Psoas muscle (tissue), 8 donors: ENCODE data around the gene PIMREG. TPM values are rescaled to one million over a fixed set of nuclear protein-coding genes. Genes with fewer than 3 reads are reported as not detected.

Source experiments
- ATAC-seq, 4 donors: fragments of 200-7000 bp; cut with Tn5 transposase; one replicate each; pipeline ENCODE4 v1.9.1; 2020; ENCODE audit warnings: moderate library complexity in 3 of 4, mild to moderate bottlenecking in 2 of 4
- DNase-seq, 2 donors: peaks; one replicate each; pipeline ENCODE4 v3.0.0-alpha.2; 2020
- H3K27ac ChIP-seq: fragments of 200-600 bp; one replicate; pipeline ENCODE4 v1.8.0; 2022
- H3K27me3 ChIP-seq, 3 donors: fragments of 200-600 bp in 1 of 3; one replicate each; pipeline versions ENCODE4 v1.6.1 to v1.8.0; 2013 to 2022; ENCODE audit warnings: low read length in 2 of 3, mild to moderate bottlenecking in 2 of 3, moderate library complexity in 1 of 3; ENCODE audit not compliant: insufficient read depth in 3 of 3
- H3K36me3 ChIP-seq, 2 donors: fragments of 200-600 bp in 1 of 2; one replicate each; pipeline versions ENCODE4 v1.6.1 to v1.8.0; 2013 to 2022; ENCODE audit warnings: low read depth in 1 of 2, mild to moderate bottlenecking in 1 of 2, moderate library complexity in 1 of 2; ENCODE audit not compliant: insufficient read depth in 1 of 2
- H3K4me1 ChIP-seq: fragments of 200-600 bp; one replicate; pipeline ENCODE4 v1.8.0; 2022
- H3K4me3 ChIP-seq: fragments of 200-600 bp; one replicate; pipeline ENCODE4 v1.8.0; 2022; ENCODE audit warnings: mild to moderate bottlenecking
- H3K9me3 ChIP-seq: fragments of 200-600 bp; one replicate; pipeline ENCODE4 v1.8.0; 2022
- WGBS, 3 donors: extraction: QIAGEN DNeasy Blood & Tissue Kit; methylation state at CpG; one replicate each; pipeline versions ENCODE4 v1.1.6 to v1.1.7; 2013; 5-methylcytosine and 5-hydroxymethylcytosine counted together
- intact Hi-C, 2 donors: fragments of 100-400 bp; cut with DNase I; formaldehyde crosslinking; loops; one replicate each; pipeline versions ENCODE4 v1.11.0 to v1.14.2; 2022
- polyA plus RNA-seq, 3 donors: library from polyadenylated mRNA; stranded (reverse); fragments of 200-250 nt; gene quantifications; one replicate each; pipeline ENCODE4 v1.2.3, GENCODE V29; 2013
- total RNA-seq, 4 donors: library from RNA; stranded (reverse); fragmentation: NEBNext Ultra II Directional in 2 of 4; extraction: Animal tissue kit (Norgen Biotek cat#: 25700) in 2 of 4; gene quantifications; one replicate each; pipeline versions ENCODE4 v1.2.1 to v1.2.4, GENCODE V29; 2021 to 2023
- TF ChIP-seq, protein P1 (sequence below): fragments of 200-600 bp; IDR thresholded peaks from one replicate; pipeline ENCODE4 v1.8.0; 2022; ENCODE audit warnings: antibody characterized with exemption
- donor health status: healthy with polysubstance abuse.
- donor health status: DM: no; HTN: no; CAD: no; lungs with moderate emphysema.
- donor health status: Bipolar disorder and iron deficiency.
- donor health status: healthy.
- donor health status: DM: yes; HTN: yes; CAD: no.
- donor health status: DM: no; HTN: no; CAD: no.
- donor health status: DM: no; HTN: no; CAD: no.
- donor health status: DM: yes; HTN: yes; CAD: no.

Gene PIMREG
- total and polyA plus RNA-seq, 7 donors, result 0.18 to 0.38 (median 0.21) TPM; not detected in 4

GRCh38 chr17:6408735-6409134 is 35.5 kb upstream of the PIMREG start:
- peaks cover 0 to 24% (median 0%) of the 10 kb centered on the region in 3 donors for H3K27me3 ChIP-seq
- WGBS, 3 donors, result 26 to 31% (median 27%) methylated on average over 10 of the region's 10 CpGs
- intact Hi-C loops, result no loop called here

DNA sequence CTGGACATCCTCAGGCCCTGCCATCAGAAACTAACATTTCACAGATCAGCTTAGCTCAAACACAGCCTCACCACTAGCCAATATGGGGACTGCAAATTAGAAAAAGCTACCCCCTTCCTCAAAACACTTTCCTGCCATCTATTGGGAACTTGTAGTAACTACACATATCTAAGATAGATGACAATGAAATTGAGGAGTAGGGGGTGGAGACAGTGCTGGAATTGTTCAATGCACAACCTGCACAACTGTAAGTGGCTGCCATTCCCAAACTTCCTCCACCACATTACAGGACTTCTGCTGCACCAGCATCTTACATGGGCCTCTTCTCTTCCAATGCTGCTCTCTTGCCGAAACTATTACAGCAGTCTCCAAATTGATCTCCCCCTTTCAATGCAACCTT is 31.2 kb upstream of the PIMREG start:
- WGBS, 3 donors, result 96 to 100% (median 100%) methylated on average over 1 of the region's 1 CpG
- no peak for DNase-seq
- ATAC-seq, result peak in 2 of 4 donors; percentile 41 to 57

More at GRCh38 chr17:6408735-6409134, 35.5 kb upstream of the PIMREG start:
- DNase-seq (no peak), ATAC-seq (no peak)
- Histone ChIP-seq H3K4me1 (no peaks in the 10 kb centered on the region), H3K4me3 (no peak overlapping the region), H3K27ac (no peak overlapping the region), H3K9me3 (no peaks in the 10 kb centered on the region), H3K36me3 (no peaks in the 10 kb centered on the region)
- TF ChIP-seq, protein P1, sequence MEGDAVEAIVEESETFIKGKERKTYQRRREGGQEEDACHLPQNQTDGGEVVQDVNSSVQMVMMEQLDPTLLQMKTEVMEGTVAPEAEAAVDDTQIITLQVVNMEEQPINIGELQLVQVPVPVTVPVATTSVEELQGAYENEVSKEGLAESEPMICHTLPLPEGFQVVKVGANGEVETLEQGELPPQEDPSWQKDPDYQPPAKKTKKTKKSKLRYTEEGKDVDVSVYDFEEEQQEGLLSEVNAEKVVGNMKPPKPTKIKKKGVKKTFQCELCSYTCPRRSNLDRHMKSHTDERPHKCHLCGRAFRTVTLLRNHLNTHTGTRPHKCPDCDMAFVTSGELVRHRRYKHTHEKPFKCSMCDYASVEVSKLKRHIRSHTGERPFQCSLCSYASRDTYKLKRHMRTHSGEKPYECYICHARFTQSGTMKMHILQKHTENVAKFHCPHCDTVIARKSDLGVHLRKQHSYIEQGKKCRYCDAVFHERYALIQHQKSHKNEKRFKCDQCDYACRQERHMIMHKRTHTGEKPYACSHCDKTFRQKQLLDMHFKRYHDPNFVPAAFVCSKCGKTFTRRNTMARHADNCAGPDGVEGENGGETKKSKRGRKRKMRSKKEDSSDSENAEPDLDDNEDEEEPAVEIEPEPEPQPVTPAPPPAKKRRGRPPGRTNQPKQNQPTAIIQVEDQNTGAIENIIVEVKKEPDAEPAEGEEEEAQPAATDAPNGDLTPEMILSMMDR, result no peak

GRCh38 chr17:6415616-6416015 is 28.6 kb upstream of the PIMREG start:
- 72 to 74% (median 72%) methylated on average over 8 of the region's 8 CpGs for WGBS, 3 donors
- Histone ChIP-seq H3K9me3 (no peaks in the 10 kb centered on the region), H3K27me3 (peaks cover 0 to 25% (median 0%) of the 10 kb centered on the region in 3 donors), H3K4me1 (no peaks in the 10 kb centered on the region), H3K36me3 (no peaks in the 10 kb centered on the region), H3K27ac (no peak overlapping the region), H3K4me3 (no peak overlapping the region)
- intact Hi-C loops, result no loop called here
- DNase-seq (no peak), ATAC-seq (no peak)
- TF ChIP-seq, protein P1, result no peak

More for the DNA sequence above, 31.2 kb upstream of the PIMREG start:
- H3K4me1 ChIP-seq, result no peaks in the 10 kb centered on the region
- no peaks in the 10 kb centered on the region for H3K36me3 ChIP-seq
- H3K27me3 ChIP-seq, result peaks cover 0 to 15% (median 0%) of the 10 kb centered on the region in 3 donors
- TF ChIP-seq, protein P1, result peak; percentile 44
- H3K9me3 ChIP-seq, result no peaks in the 10 kb centered on the region
- no peak overlapping the region for H3K27ac ChIP-seq
- no peak overlapping the region for H3K4me3 ChIP-seq
- intact Hi-C loops, result no loop called here

DNA sequence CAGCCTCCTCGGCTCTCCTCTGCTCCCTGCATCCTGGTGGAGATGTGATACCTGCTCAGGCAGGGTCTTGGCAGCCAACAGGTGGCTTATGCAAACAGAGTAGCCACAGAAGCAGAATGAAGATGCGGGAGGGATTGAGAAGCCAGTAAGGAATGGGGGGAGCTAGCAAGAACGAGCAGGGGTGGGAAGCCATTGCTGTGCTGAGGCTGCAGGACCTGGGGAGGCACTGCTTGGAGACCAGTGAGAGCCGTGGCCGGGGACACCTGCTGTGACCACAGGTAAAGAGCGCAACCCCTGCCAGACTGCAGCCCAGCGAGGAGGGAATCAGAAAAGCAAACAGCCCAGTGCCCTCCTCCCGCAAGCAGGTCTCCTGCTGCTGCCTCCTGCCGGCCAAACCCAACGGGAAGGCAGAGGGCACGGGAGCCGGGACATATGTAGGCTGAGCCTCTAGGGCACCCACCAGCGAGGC is 24.0 kb upstream of the PIMREG start:
- H3K4me3 ChIP-seq, result no peak overlapping the region

More for the DNA sequence above, 24.0 kb upstream of the PIMREG start:
- WGBS, 3 donors, result 20 to 29% (median 20%) methylated on average over 13 of the region's 13 CpGs
- TF ChIP-seq, protein P1, result no peak
- no peak for DNase-seq
- Histone ChIP-seq H3K27ac (no peak overlapping the region), H3K9me3 (no peaks in the 10 kb centered on the region), H3K36me3 (no peaks in the 10 kb centered on the region), H3K4me1 (no peaks in the 10 kb centered on the region), H3K27me3 (peaks cover 0 to 21% (median 0%) of the 10 kb centered on the region in 3 donors)
- ATAC-seq, result no peak
- intact Hi-C loops, result loop anchor here in 1 of 2 donors (5.0 kb wide), 1 partner anchor 713 kb away; no protein-coding TSS in a partner anchor
